MM.1S (cell line): Measurements from ENCODE around the gene MAG.

ENCODE experiments used
- DNase-seq: peaks from one replicate; pipeline ENCODE4 v3.0.0-alpha.2; 2015
- H2AFZ ChIP-seq: fragments of 300-600 bp; sonication (generic); 2 replicates; pipeline ENCODE4 v1.6.0; 2016; ENCODE audit warnings: antibody characterized with exemption, low read length
- H3F3A ChIP-seq: fragments of 300-600 bp; sonication (generic); 2 replicates; pipeline ENCODE4 v1.6.1; 2016; ENCODE audit warnings: mild to moderate bottlenecking, antibody characterized with exemption, low read length, moderate library complexity, mixed read lengths; ENCODE audit not compliant: insufficient read depth
- H3K27ac ChIP-seq: fragments of 300-600 bp; sonication (generic); 2 replicates; pipeline ENCODE4 v1.5.1; 2016; ENCODE audit warnings: mild to moderate bottlenecking, low read length
- H3K27me3 ChIP-seq: fragments of 300-600 bp; sonication (generic); replicated peaks from 2 replicates; pipeline ENCODE4 v1.6.0; 2016; ENCODE audit warnings: low read length; ENCODE audit not compliant: insufficient read depth
- H3K36me3 ChIP-seq: fragments of 300-600 bp; sonication (generic); replicated peaks from 2 replicates; pipeline ENCODE4 v1.6.1; 2016; ENCODE audit warnings: mild to moderate bottlenecking, low read length, mixed read lengths; ENCODE audit not compliant: insufficient read depth
- H3K4me1 ChIP-seq: fragments of 300-600 bp; sonication (generic); 2 replicates; pipeline ENCODE4 v1.6.1; 2016; ENCODE audit warnings: low read length, mixed read lengths
- H3K4me2 ChIP-seq: fragments of 300-600 bp; sonication (generic); 2 replicates; pipeline ENCODE4 v1.6.0; 2016; ENCODE audit warnings: low read depth, low read length
- H3K4me3 ChIP-seq: fragments of 300-600 bp; sonication (generic); 2 replicates; pipeline ENCODE4 v1.5.1; 2016; ENCODE audit warnings: low read length, mixed read lengths
- H3K79me2 ChIP-seq: fragments of 300-600 bp; sonication (generic); 2 replicates; pipeline ENCODE4 v1.6.1; 2016; ENCODE audit warnings: mixed run types, low read length, mixed read lengths
- H3K9ac ChIP-seq: fragments of 300-600 bp; sonication (generic); 2 replicates; pipeline ENCODE4 v1.6.1; 2016; ENCODE audit warnings: low read length, mixed read lengths
- H3K9me2 ChIP-seq: fragments of 300-600 bp; sonication (generic); replicated peaks from 2 replicates; pipeline ENCODE4 v1.6.1; 2016; ENCODE audit warnings: mild to moderate bottlenecking, low read length, mixed read lengths; ENCODE audit not compliant: insufficient read depth
- H3K9me3 ChIP-seq: fragments of 300-600 bp; sonication (generic); replicated peaks from 2 replicates; pipeline ENCODE4 v1.6.1; 2016; ENCODE audit warnings: mild to moderate bottlenecking, low read length, mixed read lengths; ENCODE audit not compliant: insufficient read depth
- H4K20me1 ChIP-seq: fragments of 300-600 bp; sonication (generic); 2 replicates; pipeline ENCODE4 v1.6.1; 2016; ENCODE audit warnings: mild to moderate bottlenecking, low read length, moderate library complexity, mixed read lengths; ENCODE audit not compliant: insufficient read depth
- CTCF ChIP-seq: fragments of 300-600 bp; sonication (generic); IDR thresholded peaks from 2 replicates; pipeline ENCODE4 v1.5.1; 2016; ENCODE audit warnings: antibody characterized with exemption, low read length, mixed read lengths
- EZH2 ChIP-seq: fragments of 300-600 bp; sonication (generic); optimal IDR thresholded peaks from 2 replicates; pipeline ENCODE3; 2017; ENCODE audit warnings: low read depth, mild to moderate bottlenecking, antibody characterized with exemption, low read length, mixed read lengths
- EZH2phosphoT487 ChIP-seq: fragments of 300-600 bp; sonication (generic); IDR thresholded peaks from 2 replicates; pipeline ENCODE4 v1.6.1; 2018; ENCODE audit warnings: antibody characterized with exemption, low read length

Gene MAG

GRCh38 chr19:35351411-35352176 lies 59.6 kb downstream of the MAG start:
- Histone ChIP-seq H3K9ac (no peak overlapping the region), H3K9me2 (no peaks in the 10 kb centered on the region), H3K4me1 (no peaks in the 10 kb centered on the region), H2AFZ (no peak overlapping the region), H3K4me3 (no peak overlapping the region), H3K9me3 (no peaks in the 10 kb centered on the region), H3K79me2 (no peaks in the 10 kb centered on the region), H3K27me3 (peaks cover 72% of the 10 kb centered on the region), H3F3A (no peaks in the 10 kb centered on the region), H3K4me2 (no peak overlapping the region), H4K20me1 (no peaks in the 10 kb centered on the region), H3K27ac (no peak overlapping the region), H3K36me3 (no peaks in the 10 kb centered on the region)
- no peak for TF ChIP-seq CTCF
- no peak for TF ChIP-seq EZH2phosphoT487
- no peak for TF ChIP-seq EZH2
- no peak for DNase-seq

- H3K9me3 ChIP-seq = no peaks in the 10 kb centered on the region
- no peak for DNase-seq
- no peak overlapping the region for H3K4me2 ChIP-seq
- no peaks in the 10 kb centered on the region for H4K20me1 ChIP-seq
- H3F3A ChIP-seq = no peaks in the 10 kb centered on the region
- TF ChIP-seq CTCF (no peak), EZH2phosphoT487 (no peak)
- H3K4me3 ChIP-seq = no peak overlapping the region
- no peak overlapping the region for H3K9ac ChIP-seq
- H2AFZ ChIP-seq = no peak overlapping the region
- H3K36me3 ChIP-seq = no peaks in the 10 kb centered on the region
- H3K27me3 ChIP-seq = peaks cover 66% of the 10 kb centered on the region
- no peaks in the 10 kb centered on the region for H3K9me2 ChIP-seq
- H3K4me1 ChIP-seq = no peaks in the 10 kb centered on the region
- no peak overlapping the region for H3K27ac ChIP-seq
- H3K79me2 ChIP-seq = no peaks in the 10 kb centered on the region
Observed at GRCh38 chr19:35352177-35352447, 60.2 kb downstream of the MAG start.

GRCh38 chr19:35352448-35353304 lies 60.7 kb downstream of the MAG start:
- peak; percentile 59 for DNase-seq
- H3K4me1 ChIP-seq = no peaks in the 10 kb centered on the region
- H3F3A ChIP-seq = no peaks in the 10 kb centered on the region
- no peaks in the 10 kb centered on the region for H3K9me2 ChIP-seq
- TF ChIP-seq EZH2 (no peak), EZH2phosphoT487 (no peak), CTCF (peak; percentile 77)
- no peaks in the 10 kb centered on the region for H3K9me3 ChIP-seq
- H3K9ac ChIP-seq = no peak overlapping the region
- H3K79me2 ChIP-seq = no peaks in the 10 kb centered on the region
- no peak overlapping the region for H2AFZ ChIP-seq
- H3K27me3 ChIP-seq = peaks cover 64% of the 10 kb centered on the region
- peak overlapping the region; percentile 7 for H3K4me2 ChIP-seq
- no peaks in the 10 kb centered on the region for H3K36me3 ChIP-seq
- H3K4me3 ChIP-seq = no peak overlapping the region
- no peaks in the 10 kb centered on the region for H4K20me1 ChIP-seq
- H3K27ac ChIP-seq = no peak overlapping the region
